MCF 10A (cell line): Measurements from ENCODE around the gene FRMD6. TPM values are rescaled to one million over a fixed set of nuclear protein-coding genes. Genes with fewer than 3 reads are reported as not detected.
A peak's percentile ranks its signal among the peaks of the same experiment; 100 is the strongest.
"Not testable (repeated sequence)": the region's sequence is repeated elsewhere in the genome, so short reads cannot be mapped to it uniquely, and the experiment has no call there.

Experiments used
- BruUV-seq: library from RNA; stranded (reverse); fragments of 400-500 nt; replicated peaks from 2 replicates; lab custom pipeline; 2021; lab: Mats Ljungman, UMichigan
- CTCF ChIA-PET: fragments of 300-600 bp; sonication (Branson Sonifier 250); formaldehyde crosslinking; extraction: SDS; loops from one replicate; lab custom pipeline; 2021; ENCODE audit warnings: antibody characterized with exemption, inconsistent platforms; lab: Yijun Ruan, JAX
- POLR2A ChIA-PET: fragments of 300-600, 350-650 bp; sonication (Branson Sonifier 250); formaldehyde crosslinking; extraction: SDS; loops from one replicate; lab custom pipeline; 2020; ENCODE audit warnings: antibody characterized with exemption, inconsistent platforms; lab: Yijun Ruan, JAX
- DNase-seq: peaks from one replicate; pipeline ENCODE4 v3.0.0-alpha.2; 2018; ENCODE audit not compliant: unreplicated experiment
- H3K27ac Mint-ChIP-seq: one replicate; pipeline ENCODE4 v1.8.0; 2022; ENCODE audit warnings: mild to moderate bottlenecking, low read depth, mixed read lengths; ENCODE audit not compliant: unreplicated experiment
- H3K27me3 Mint-ChIP-seq: one replicate; pipeline ENCODE4 v1.8.0; 2022; ENCODE audit warnings: mixed read lengths; ENCODE audit not compliant: insufficient read depth, unreplicated experiment
- H3K36me3 Mint-ChIP-seq: one replicate; pipeline ENCODE4 v1.8.0; 2022; ENCODE audit warnings: mild to moderate bottlenecking, moderate library complexity, mixed read lengths; ENCODE audit not compliant: insufficient read depth, unreplicated experiment
- H3K4me1 Mint-ChIP-seq: one replicate; pipeline ENCODE4 v1.8.0; 2022; ENCODE audit warnings: mixed read lengths; ENCODE audit not compliant: insufficient read depth, unreplicated experiment
- H3K4me3 Mint-ChIP-seq: one replicate; pipeline ENCODE4 v1.8.0; 2022; ENCODE audit warnings: mild to moderate bottlenecking, moderate library complexity, mixed read lengths; ENCODE audit not compliant: unreplicated experiment
- H3K9me3 Mint-ChIP-seq: one replicate; pipeline ENCODE4 v1.8.0; 2022; ENCODE audit warnings: mixed read lengths; ENCODE audit not compliant: unreplicated experiment
- CTCF ChIP-seq: fragments of 200-600 bp; IDR thresholded peaks from one replicate; pipeline ENCODE4 v1.8.0; 2022; ENCODE audit warnings: antibody characterized with exemption, mild to moderate bottlenecking; ENCODE audit not compliant: unreplicated experiment
- intact Hi-C: fragments of 100-400 bp; cut with micrococcal nuclease; formaldehyde crosslinking; loops from 2 replicates; pipeline ENCODE4 v1.14.1; 2022
- total RNA-seq: library from RNA; stranded (reverse); gene quantifications from 2 replicates; pipeline ENCODE4 v1.2.3, GENCODE V29; 2022

FRMD6 gene
- total RNA-seq, 1 experiment from 2014 or later: 135 TPM

DNA sequence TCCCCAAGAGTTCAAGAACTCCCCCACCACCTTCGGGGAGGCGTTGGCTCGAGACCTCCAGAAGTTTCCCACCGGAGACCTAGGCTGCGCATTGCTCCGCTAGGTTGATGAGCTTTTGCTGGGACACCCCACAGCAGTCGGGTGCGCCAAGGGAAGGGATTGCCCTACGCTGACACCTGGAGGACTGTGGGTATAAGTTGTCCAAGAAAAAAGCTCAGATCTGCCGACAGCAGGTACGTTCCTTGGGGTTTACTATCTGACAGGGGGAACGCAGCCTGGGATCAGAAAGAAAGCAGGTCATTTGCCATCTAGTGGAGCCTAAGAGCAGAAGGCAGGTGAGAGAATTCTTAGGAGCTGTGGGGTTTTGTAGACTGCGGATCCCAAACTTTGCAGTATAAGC, 98.8 kb downstream of the FRMD6 start:
- no peak for TF ChIP-seq CTCF
- ChIA-PET POLR2A (no interaction called here), CTCF (interaction anchor here (0.9 to 1.4 kb wide), 2 partner anchors 26 to 467 kb away, joined by 3 to 5 read pairs; no protein-coding TSS in a partner anchor)
- H3K27ac Mint-ChIP-seq: no peak overlapping the region
- intact Hi-C loops: no loop called here
- no TSS peak for BruUV-seq
- H3K4me1 Mint-ChIP-seq: no peaks in the 10 kb centered on the region
- no peaks in the 10 kb centered on the region for H3K36me3 Mint-ChIP-seq
- no peaks in the 10 kb centered on the region for H3K9me3 Mint-ChIP-seq
- peak; percentile 8 for DNase-seq
- H3K27me3 Mint-ChIP-seq: no peaks in the 10 kb centered on the region
- H3K4me3 Mint-ChIP-seq: no peak overlapping the region

DNA sequence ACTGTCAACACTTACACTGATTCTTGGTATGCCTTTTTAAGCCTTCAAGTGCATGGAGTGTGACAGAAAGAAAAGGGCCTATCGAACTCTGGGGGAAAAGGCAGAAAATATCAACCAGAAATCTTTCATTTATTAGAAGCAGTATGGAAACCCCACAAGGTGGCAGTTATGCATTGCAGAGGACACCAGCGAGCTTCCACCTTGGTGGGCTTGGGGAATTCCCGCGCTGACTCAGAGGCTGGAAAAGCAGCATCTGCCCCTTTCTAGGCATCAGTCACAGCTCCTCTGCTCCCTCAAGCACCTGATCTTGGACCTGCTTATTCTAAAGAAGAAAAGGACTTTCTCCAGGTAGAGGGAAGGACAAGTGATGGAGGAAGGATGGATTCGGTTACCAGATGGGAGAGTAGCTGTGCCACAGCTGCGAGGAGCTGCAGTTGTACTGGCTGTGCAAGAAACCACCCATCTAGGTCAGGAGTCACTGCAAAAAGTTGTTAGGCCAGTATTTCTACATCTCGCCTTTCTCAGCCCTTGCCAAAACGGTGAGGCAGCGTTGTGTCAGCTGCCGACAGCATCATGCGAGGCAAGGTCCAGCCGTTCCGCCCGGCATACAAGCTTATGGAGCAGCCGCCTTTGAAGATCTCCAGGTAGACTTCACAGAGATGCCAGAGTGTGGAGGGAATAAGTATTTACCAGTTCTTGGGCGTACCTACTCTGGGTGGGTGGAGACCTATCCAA, 100.1 kb downstream of the FRMD6 start:
- DNase-seq, H3K4me3 Mint-ChIP-seq, H3K27ac Mint-ChIP-seq, H3K36me3 Mint-ChIP-seq, BruUV-seq, H3K4me1 Mint-ChIP-seq, H3K27me3 Mint-ChIP-seq, intact Hi-C loops, H3K9me3 Mint-ChIP-seq: not testable (repeated sequence)
- ChIA-PET CTCF (interaction anchor here (0.5 kb wide), 1 partner anchor 24 kb away, joined by 3 read pairs; no protein-coding TSS in a partner anchor), POLR2A (interaction anchor here (0.6 to 1.4 kb wide), 2 partner anchors 17 to 99 kb away, joined by 5 to 7 read pairs; no protein-coding TSS in a partner anchor)

DNA sequence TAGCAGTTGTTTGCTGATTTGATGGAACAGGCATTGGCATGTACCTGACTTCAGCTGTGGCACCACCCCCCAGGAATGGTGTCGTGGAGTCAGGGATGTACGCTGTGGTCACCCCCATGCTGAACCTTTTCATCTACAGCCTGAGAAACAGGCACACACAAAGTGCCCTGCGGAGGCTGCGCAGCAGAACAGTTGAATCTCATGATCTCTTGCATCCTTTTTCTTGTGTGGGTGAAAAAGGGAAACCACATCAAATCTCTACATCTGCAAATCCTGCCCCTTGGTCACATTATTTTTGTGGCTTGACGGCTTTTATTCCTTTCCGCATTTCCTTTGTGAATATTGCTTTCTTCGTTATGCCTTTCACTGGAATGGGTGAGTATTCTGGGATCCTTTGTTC, 106.0 kb downstream of the FRMD6 start:
- POLR2A ChIA-PET, H3K4me3 Mint-ChIP-seq, H3K36me3 Mint-ChIP-seq, H3K9me3 Mint-ChIP-seq, DNase-seq, CTCF ChIA-PET, BruUV-seq, intact Hi-C loops, H3K27ac Mint-ChIP-seq, H3K4me1 Mint-ChIP-seq: not testable (repeated sequence)
- H3K27me3 Mint-ChIP-seq: peaks cover 19% of the 10 kb centered on the region

DNA sequence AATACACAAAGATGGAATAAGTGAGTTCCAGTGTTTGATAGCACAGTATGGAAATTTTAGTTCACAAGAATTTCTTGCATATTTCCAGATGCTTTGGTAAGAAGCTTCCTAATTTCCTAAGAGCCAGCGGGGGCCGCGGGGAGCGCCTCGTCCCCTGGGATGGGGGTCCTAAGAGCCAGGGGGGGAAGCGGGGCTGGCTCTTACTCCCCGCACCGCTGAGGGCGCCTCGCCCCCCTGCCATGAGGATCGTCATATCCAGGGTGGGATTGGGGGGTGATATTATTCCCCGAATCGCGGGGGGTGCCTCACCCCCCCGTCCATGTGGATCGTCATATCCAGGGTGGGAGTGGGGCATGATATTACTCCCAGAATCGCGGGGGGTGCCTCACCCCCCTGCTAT, 108.2 kb downstream of the FRMD6 start:
- CTCF ChIA-PET: no interaction called here
- Mint-ChIP-seq H3K27me3 (peaks cover 41% of the 10 kb centered on the region), H3K4me1 (no peaks in the 10 kb centered on the region), H3K9me3 (no peaks in the 10 kb centered on the region), H3K36me3 (no peaks in the 10 kb centered on the region), H3K27ac (no peak overlapping the region), H3K4me3 (no peak overlapping the region)
- POLR2A ChIA-PET: interaction anchor here (0.6 kb wide), 1 partner anchor 726 kb away, joined by 3 read pairs; no protein-coding TSS in a partner anchor
- no peak for DNase-seq
- no peak for TF ChIP-seq CTCF
- BruUV-seq: no TSS peak
- intact Hi-C loops: no loop called here

GRCh38 chr14:51765726-51766125, 114.0 kb downstream of the FRMD6 start:
- H3K36me3 Mint-ChIP-seq, H3K9me3 Mint-ChIP-seq, H3K27ac Mint-ChIP-seq, H3K4me3 Mint-ChIP-seq, H3K4me1 Mint-ChIP-seq, intact Hi-C loops, DNase-seq, BruUV-seq, POLR2A ChIA-PET: not testable (repeated sequence)
- peaks cover 28% of the 10 kb centered on the region for H3K27me3 Mint-ChIP-seq
- CTCF ChIA-PET: interaction anchor here (0.9 kb wide), 1 partner anchor 11 kb away, joined by 5 read pairs; no protein-coding TSS in a partner anchor

- H3K27ac Mint-ChIP-seq, intact Hi-C loops, POLR2A ChIA-PET, H3K4me3 Mint-ChIP-seq, H3K36me3 Mint-ChIP-seq, H3K9me3 Mint-ChIP-seq, DNase-seq, H3K4me1 Mint-ChIP-seq, BruUV-seq: not testable (repeated sequence)
- peaks cover 28% of the 10 kb centered on the region for H3K27me3 Mint-ChIP-seq
- CTCF ChIA-PET: interaction anchor here (0.6 kb wide), 1 partner anchor 112 kb away, joined by 3 read pairs; no protein-coding TSS in a partner anchor
Measured at GRCh38 chr14:51766586-51766985, 114.9 kb downstream of the FRMD6 start.

DNA sequence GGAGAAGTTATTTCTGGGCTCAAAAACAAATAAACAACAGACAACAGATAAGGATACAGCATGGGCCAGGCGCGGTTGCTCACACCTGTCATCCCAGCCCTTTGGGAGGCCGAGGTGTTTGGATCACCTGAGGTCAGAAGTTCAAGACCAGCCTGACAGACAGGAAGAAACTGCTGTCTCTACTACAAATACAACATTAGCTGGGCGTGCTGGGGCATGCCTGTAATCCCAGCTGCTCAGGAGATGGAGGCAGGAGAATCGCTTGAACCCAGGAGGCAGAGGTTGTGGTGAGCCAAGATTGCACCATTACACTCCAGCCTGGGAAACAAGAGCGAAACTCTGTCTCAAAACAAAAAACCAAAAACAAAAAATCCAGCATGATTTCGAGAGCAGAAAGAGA, 117.6 kb downstream of the FRMD6 start:
- H3K27me3 Mint-ChIP-seq: peaks cover 12% of the 10 kb centered on the region
- CTCF ChIA-PET: interaction anchor here (0.6 kb wide), 1 partner anchor 70 kb away, joined by 3 read pairs; no protein-coding TSS in a partner anchor
- intact Hi-C loops, H3K9me3 Mint-ChIP-seq, H3K36me3 Mint-ChIP-seq, H3K27ac Mint-ChIP-seq, DNase-seq, POLR2A ChIA-PET, H3K4me3 Mint-ChIP-seq, H3K4me1 Mint-ChIP-seq, BruUV-seq: not testable (repeated sequence)
